IPS-20b (cell line): ENCODE data around the gene ARMS2.

Experiments
- H3K27ac ChIP-seq: one replicate; pipeline ENCODE4 v1.5.1; 2013; ENCODE audit warnings: low read length
- H3K27me3 ChIP-seq: 2 replicates; pipeline ENCODE4 v1.6.1; 2013; ENCODE audit warnings: mild to moderate bottlenecking, low read length, inconsistent platforms; ENCODE audit not compliant: insufficient read depth
- H3K36me3 ChIP-seq: 2 replicates; pipeline ENCODE4 v1.6.1; 2013; ENCODE audit warnings: low read depth, mild to moderate bottlenecking, inconsistent platforms, low read length, moderate library complexity; ENCODE audit not compliant: insufficient read depth
- H3K4me1 ChIP-seq: 2 replicates; pipeline ENCODE4 v1.6.1; 2013; ENCODE audit warnings: mild to moderate bottlenecking, control low read depth, inconsistent platforms, low read length, moderate library complexity; ENCODE audit not compliant: insufficient read depth
- H3K4me3 ChIP-seq: 2 replicates; pipeline ENCODE4 v1.5.1; 2013; ENCODE audit warnings: mild to moderate bottlenecking, low read length, inconsistent platforms
- H3K9ac ChIP-seq: 2 replicates; pipeline ENCODE4 v1.6.1; 2013; ENCODE audit warnings: low read depth, mild to moderate bottlenecking, inconsistent platforms, low read length, moderate library complexity
- H3K9me3 ChIP-seq: 2 replicates; pipeline ENCODE4 v1.6.1; 2013; ENCODE audit warnings: mild to moderate bottlenecking, low read depth, low read length, inconsistent platforms; ENCODE audit not compliant: insufficient read depth

ARMS2 gene

DNA sequence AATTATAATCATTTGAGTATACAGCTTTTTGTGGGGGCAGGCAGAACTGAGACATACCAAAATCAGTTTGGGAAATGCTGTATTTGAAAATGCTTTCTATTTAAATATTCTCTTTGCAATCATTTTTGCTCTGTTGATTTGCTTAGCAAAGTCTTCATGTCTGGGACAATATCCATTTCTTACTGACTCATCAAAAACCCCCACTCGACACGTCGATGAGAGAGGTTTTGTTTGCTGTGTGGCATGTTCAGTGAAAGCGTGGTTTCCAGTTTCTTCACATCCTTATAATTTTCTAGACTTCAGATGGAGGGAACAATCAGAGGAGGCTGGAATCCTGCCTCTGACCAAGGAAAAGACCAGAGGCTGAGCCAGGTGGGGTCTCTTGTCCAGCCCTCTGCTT is 35.8 kb downstream of the ARMS2 start:
- no peak overlapping the region for H3K9ac ChIP-seq
- no peaks in the 10 kb centered on the region for H3K27me3 ChIP-seq
- H3K4me1 ChIP-seq: no peaks in the 10 kb centered on the region; the same call in 1 of the 2 replicates
- H3K9me3 ChIP-seq: no peaks in the 10 kb centered on the region
- no peak overlapping the region for H3K27ac ChIP-seq
- H3K4me3 ChIP-seq: no peak overlapping the region
- no peaks in the 10 kb centered on the region for H3K36me3 ChIP-seq

DNA sequence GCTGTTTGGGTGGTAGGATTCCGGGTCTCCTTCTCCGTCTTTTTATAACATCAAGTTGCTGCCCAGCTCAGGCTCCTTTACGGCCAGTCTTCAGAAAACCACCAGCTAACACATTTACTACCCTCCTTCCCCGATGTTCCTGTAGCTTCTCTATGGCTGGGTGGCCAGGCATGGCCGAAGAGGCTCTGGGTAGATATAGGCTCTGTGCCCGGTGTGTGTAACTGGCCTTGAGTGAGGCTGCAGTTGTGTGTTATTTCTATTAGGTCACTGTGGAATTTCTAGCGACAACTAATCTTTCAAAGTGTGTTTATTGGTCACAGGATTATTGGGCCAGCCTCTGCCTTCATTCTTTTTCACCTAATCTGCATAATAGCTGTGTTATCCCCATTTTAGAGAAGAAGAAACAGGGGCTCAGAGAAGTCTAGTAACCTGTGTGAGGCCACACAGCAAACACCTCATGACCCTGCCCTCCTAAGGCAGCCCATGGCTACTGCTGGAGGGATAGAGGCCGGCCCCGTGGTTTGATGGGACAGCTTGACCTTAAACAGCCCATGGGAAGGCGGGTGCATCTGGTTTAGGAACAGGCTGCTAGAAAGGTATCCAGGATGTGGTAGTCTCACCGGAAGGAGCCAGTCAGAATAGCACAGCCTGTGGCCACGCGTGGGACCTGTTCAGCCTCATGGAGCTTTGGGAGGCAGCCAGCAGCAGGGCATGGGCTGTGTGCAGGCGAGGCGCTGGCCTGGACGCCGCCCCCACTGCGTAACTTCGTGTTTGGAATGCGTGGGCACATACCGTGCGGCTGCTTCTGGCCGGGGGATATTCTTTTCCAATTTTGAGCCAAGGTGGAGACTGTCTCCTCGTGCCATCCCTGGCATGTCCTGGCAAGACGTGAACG is 36.6 kb downstream of the ARMS2 start:
- no peak overlapping the region for H3K9ac ChIP-seq
- H3K27ac ChIP-seq: no peak overlapping the region
- H3K9me3 ChIP-seq: no peaks in the 10 kb centered on the region
- no peaks in the 10 kb centered on the region for H3K36me3 ChIP-seq
- H3K4me3 ChIP-seq: no peak overlapping the region
- H3K4me1 ChIP-seq: no peaks in the 10 kb centered on the region; the same call in 1 of the 2 replicates
- H3K27me3 ChIP-seq: no peaks in the 10 kb centered on the region

DNA sequence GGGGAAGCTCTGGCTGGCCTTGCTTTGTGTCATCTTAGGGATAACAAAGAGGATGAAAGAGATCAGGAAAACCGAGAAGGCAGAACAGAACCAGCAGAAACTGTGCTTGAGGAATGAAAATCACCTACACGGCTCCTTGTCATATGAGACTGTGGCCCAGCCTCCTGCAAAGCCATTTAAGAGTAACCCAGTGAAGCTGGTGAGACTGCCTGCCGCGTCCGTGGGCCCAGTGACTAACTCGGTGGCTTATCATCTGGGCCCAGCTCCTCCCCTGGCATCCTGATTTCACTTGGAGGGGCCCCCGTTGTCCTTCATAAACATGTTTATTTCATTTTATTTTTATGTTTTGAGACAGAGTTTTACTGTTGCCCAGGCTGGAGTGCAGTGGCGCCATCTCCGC is 37.6 kb downstream of the ARMS2 start:
- Histone ChIP-seq H3K9me3 (no peaks in the 10 kb centered on the region), H3K4me1 (no peaks in the 10 kb centered on the region; the same call in 1 of the 2 replicates)

GRCh38 chr10:122492999-122493481 is 38.6 kb downstream of the ARMS2 start:
- H3K36me3 ChIP-seq: no peaks in the 10 kb centered on the region
- H3K9ac ChIP-seq: no peak overlapping the region

More for the DNA sequence above, 37.6 kb downstream of the ARMS2 start:
- Histone ChIP-seq H3K36me3 (no peaks in the 10 kb centered on the region), H3K4me3 (no peak overlapping the region), H3K27ac (no peak overlapping the region), H3K27me3 (no peaks in the 10 kb centered on the region), H3K9ac (no peak overlapping the region)

DNA sequence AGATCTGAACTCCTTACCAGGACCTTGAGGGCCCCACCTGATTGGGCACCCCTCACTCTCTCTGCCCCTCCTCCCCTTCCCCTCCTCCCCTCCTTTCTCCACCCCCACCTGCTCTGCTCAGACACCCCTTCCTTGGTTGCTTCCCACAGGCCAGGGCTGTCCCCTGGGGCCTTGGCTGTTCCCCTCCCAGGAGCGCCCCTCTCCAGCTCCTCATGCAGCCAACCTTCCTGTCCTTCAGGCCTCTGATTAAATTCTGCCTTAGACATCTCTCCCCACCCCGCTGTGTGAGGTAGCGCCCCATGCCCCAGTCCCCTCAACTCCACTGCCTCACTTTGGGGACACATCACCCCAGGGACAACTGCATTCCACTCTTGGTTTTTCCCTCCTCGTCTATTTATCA is 39.3 kb downstream of the ARMS2 start:
- H3K36me3 ChIP-seq: no peaks in the 10 kb centered on the region
- H3K27me3 ChIP-seq: no peaks in the 10 kb centered on the region
- no peak overlapping the region for H3K9ac ChIP-seq
- no peaks in the 10 kb centered on the region for H3K9me3 ChIP-seq
- H3K27ac ChIP-seq: no peak overlapping the region
- no peaks in the 10 kb centered on the region; the same call in 1 of the 2 replicates for H3K4me1 ChIP-seq
- H3K4me3 ChIP-seq: no peak overlapping the region

More at GRCh38 chr10:122492999-122493481, 38.6 kb downstream of the ARMS2 start:
- Histone ChIP-seq H3K27me3 (no peaks in the 10 kb centered on the region), H3K4me3 (no peak overlapping the region), H3K4me1 (no peaks in the 10 kb centered on the region; the same call in 1 of the 2 replicates), H3K9me3 (no peaks in the 10 kb centered on the region), H3K27ac (no peak overlapping the region)

DNA sequence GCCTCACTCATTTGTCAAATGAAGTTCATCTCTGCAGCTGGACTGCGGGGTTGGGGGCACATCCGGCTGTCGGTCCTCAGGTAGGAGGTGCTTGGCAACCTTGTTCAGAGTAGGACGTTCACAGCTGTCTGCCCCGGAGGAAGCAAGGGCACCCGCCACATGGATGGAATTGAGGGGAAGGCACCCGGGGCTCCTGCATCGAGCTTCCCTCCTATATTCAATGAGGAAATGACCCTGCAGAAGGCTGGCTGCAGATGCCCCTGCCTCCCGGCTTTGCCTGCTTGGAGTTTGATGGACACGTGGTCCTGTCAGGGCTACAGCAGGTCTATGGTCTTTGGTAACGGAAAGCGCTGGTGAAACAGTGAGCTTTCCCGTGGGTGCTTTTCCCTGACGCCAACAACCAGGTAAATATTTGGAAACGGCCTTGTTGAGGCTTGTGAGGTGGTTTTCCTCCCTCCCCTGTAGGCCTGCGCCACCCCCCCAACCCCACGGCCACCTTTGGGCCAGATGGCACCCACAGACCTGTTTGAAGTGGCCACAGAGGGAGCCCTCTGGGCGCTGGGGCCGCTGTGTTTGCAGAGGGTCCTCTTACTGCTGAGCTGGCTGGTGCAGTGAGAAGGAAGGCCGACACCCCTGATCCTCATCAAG is 39.8 kb downstream of the ARMS2 start:
- Histone ChIP-seq H3K9me3 (no peaks in the 10 kb centered on the region), H3K36me3 (no peaks in the 10 kb centered on the region), H3K27ac (no peak overlapping the region), H3K4me1 (no peaks in the 10 kb centered on the region; the same call in 1 of the 2 replicates), H3K4me3 (no peak overlapping the region), H3K9ac (no peak overlapping the region), H3K27me3 (no peaks in the 10 kb centered on the region)

DNA sequence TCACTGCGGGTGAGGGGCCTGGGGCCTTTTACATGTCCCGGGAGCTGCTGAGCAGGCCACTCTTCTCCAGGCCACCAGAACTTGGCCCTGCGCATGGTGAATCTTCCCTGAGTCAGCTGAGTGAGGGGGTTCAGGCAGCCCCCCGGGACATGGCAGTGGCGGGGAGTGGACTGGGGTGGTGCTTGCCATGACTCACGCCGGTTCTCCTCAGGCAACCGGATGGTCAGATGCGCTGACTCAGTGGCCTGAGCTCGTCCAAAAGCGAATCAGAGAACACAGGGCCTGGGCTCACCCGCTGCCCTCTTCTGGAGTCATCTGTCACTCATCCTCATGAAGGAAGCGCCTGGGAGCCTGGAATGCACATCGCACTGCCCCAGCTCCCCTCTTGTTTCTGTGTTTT is 40.4 kb downstream of the ARMS2 start:
- no peak overlapping the region for H3K27ac ChIP-seq
- H3K27me3 ChIP-seq: no peaks in the 10 kb centered on the region
- no peaks in the 10 kb centered on the region for H3K36me3 ChIP-seq
- H3K9ac ChIP-seq: no peak overlapping the region
- no peak overlapping the region for H3K4me3 ChIP-seq
- H3K9me3 ChIP-seq: no peaks in the 10 kb centered on the region
- no peaks in the 10 kb centered on the region; the same call in 1 of the 2 replicates for H3K4me1 ChIP-seq

DNA sequence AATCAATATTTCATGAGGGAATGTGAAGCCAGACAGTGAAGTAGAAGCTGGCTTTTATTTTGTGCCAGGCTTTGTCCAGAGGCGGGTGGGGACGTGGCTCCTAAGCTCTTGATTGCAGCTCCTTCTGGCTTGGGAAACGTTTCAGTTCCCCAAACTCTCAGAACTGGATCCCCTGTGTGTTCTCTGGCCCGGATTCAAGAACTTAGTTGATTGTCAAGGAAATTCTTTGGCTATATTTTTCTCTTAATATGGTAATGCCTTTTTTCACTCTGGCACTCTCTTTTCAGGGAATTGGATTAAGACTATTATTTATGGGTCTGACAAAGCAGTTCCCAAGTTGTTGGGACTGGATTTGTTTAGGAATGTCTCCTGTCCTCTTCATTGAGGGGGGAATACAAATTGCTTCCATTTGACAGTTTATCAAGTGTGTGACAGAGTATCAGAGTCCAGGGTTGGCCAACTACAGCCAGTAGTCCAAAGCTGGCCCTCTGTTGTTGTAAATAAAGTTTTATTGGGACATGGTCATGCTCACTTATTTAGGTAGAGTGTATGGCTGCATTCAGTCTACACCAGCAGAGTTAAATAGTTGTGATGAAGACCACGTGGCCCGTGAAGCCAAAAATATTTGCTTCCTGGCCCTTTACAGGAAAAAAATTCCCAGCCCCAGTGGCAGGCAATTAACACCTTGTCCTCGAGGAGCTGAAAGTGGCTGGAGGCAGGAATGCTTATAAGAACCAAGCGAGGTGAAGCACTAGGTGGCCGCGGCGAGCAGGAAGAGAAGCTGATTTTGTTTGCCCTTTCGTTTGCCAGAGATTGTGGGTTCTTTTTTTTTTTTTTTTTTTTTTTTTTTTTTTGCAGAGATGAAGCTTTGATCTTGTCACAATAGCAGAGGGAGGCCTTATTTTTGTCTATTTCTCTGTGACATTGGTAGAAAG is 41.2 kb downstream of the ARMS2 start:
- Histone ChIP-seq H3K27ac (no peak overlapping the region), H3K9me3 (no peaks in the 10 kb centered on the region), H3K4me1 (no peaks in the 10 kb centered on the region; the same call in 1 of the 2 replicates), H3K9ac (no peak overlapping the region), H3K27me3 (no peaks in the 10 kb centered on the region), H3K36me3 (no peaks in the 10 kb centered on the region), H3K4me3 (no peak overlapping the region)

DNA sequence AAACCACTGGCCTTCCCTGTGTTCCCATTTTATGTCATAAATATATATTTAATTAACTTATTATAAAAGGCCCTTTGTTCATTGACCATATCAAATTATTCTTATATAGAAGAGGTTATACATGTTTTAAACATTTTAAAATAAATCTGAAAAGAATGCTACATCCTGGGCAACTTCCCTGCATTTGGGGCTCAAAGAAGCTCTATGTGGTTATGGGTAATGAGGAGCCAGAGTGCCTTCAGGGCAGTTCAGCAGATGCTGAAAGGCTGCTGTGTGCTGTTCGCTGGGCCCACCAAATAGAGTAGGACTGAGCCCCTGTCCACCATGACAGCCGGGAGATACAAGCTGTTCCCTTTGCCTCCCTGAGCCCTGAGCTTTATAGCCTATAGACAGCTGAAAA is 42.8 kb downstream of the ARMS2 start:
- no peaks in the 10 kb centered on the region for H3K36me3 ChIP-seq
- H3K27ac ChIP-seq: no peak overlapping the region
- no peaks in the 10 kb centered on the region for H3K9me3 ChIP-seq
- no peaks in the 10 kb centered on the region for H3K27me3 ChIP-seq
- no peaks in the 10 kb centered on the region; the same call in 1 of the 2 replicates for H3K4me1 ChIP-seq
- no peak overlapping the region for H3K9ac ChIP-seq
- no peak overlapping the region for H3K4me3 ChIP-seq

GRCh38 chr10:122498521-122498920 is 44.1 kb downstream of the ARMS2 start:
- H3K9ac ChIP-seq: no peak overlapping the region
- no peaks in the 10 kb centered on the region for H3K9me3 ChIP-seq
- H3K4me3 ChIP-seq: no peak overlapping the region
- H3K27me3 ChIP-seq: no peaks in the 10 kb centered on the region
- H3K4me1 ChIP-seq: no peaks in the 10 kb centered on the region; the same call in 1 of the 2 replicates
- H3K36me3 ChIP-seq: no peaks in the 10 kb centered on the region
- H3K27ac ChIP-seq: no peak overlapping the region

- no peaks in the 10 kb centered on the region for H3K4me1 ChIP-seq
- H3K9me3 ChIP-seq: no peaks in the 10 kb centered on the region
- H3K9ac ChIP-seq: no peak overlapping the region
- no peaks in the 10 kb centered on the region for H3K36me3 ChIP-seq
- no peaks in the 10 kb centered on the region for H3K27me3 ChIP-seq
- H3K4me3 ChIP-seq: no peak overlapping the region
- no peak overlapping the region for H3K27ac ChIP-seq
Observed at GRCh38 chr10:122499012-122499411, 44.6 kb downstream of the ARMS2 start.
